SK-N-SH treated with all-trans-retinoic acid at 6 μM for 48 hours (cell line): Measurements from ENCODE around the gene SLC15A2.

Source experiments
- ATAC-seq: fragments of 200-7000 bp; cut with Tn5 transposase; 3 replicates; pipeline ENCODE4 v1.9.1; 2020; ENCODE audit warnings: mild to moderate bottlenecking, moderate library complexity
- ARNTL ChIP-seq: fragments of 450-650 bp; formaldehyde crosslinking; IDR thresholded peaks from 2 replicates; pipeline ENCODE4 v1.5.0; 2020; ENCODE audit warnings: low read depth, mild to moderate bottlenecking, moderate library complexity, borderline replicate concordance
- BACH2 ChIP-seq: fragments of 250-450 bp; sonication (Bioruptor Pico); IDR thresholded peaks from 2 replicates; pipeline ENCODE4 v1.9.0; 2021; ENCODE audit warnings: mild to moderate bottlenecking, borderline replicate concordance
- CSDC2 ChIP-seq: fragments of 250-450 bp; sonication (Bioruptor Pico); IDR thresholded peaks from 2 replicates; pipeline ENCODE4 v1.5.0; 2020; ENCODE audit warnings: mild to moderate bottlenecking, moderate library complexity
- ESRRG ChIP-seq: fragments of 250-450 bp; sonication (Bioruptor Pico); IDR thresholded peaks from 2 replicates; pipeline ENCODE4 v1.6.1; 2021; ENCODE audit warnings: mild to moderate bottlenecking
- GLIS3 ChIP-seq: fragments of 250-450 bp; sonication (Bioruptor Pico); IDR thresholded peaks from 2 replicates; pipeline ENCODE4 v1.5.0; 2020; ENCODE audit warnings: mild to moderate bottlenecking, moderate library complexity
- ISL1 ChIP-seq: fragments of 250-450 bp; sonication (Bioruptor Pico); IDR thresholded peaks from 2 replicates; pipeline ENCODE4 v2.1.2; 2022; ENCODE audit warnings: mild to moderate bottlenecking, moderate library complexity
- OSR1 ChIP-seq: fragments of 250-450 bp; sonication (Bioruptor Pico); IDR thresholded peaks from 2 replicates; pipeline ENCODE4 v1.8.0; 2022; ENCODE audit warnings: moderate library complexity, mild to moderate bottlenecking, inconsistent platforms
- PPARA ChIP-seq: fragments of 250-450 bp; sonication (Bioruptor Pico); IDR thresholded peaks from 2 replicates; pipeline ENCODE4 v1.5.0; 2020; ENCODE audit warnings: mild to moderate bottlenecking, borderline replicate concordance
- RARB ChIP-seq: fragments of 250-450 bp; sonication (Bioruptor Pico); IDR thresholded peaks from 2 replicates; pipeline ENCODE4 v1.8.0; 2021; ENCODE audit warnings: mild to moderate bottlenecking, moderate library complexity
- SNAI2 ChIP-seq: fragments of 250-450 bp; sonication (Bioruptor Pico); IDR thresholded peaks from 2 replicates; pipeline ENCODE4 v1.5.0; 2020; ENCODE audit warnings: mild to moderate bottlenecking, moderate library complexity
- TCF4 ChIP-seq: fragments of 250-450 bp; sonication (Bioruptor Pico); IDR thresholded peaks from 2 replicates; pipeline ENCODE4 v1.8.0; 2021; ENCODE audit warnings: mild to moderate bottlenecking, moderate library complexity, borderline replicate concordance
- TOX ChIP-seq: fragments of 250-450 bp; sonication (Bioruptor Pico); IDR thresholded peaks from 2 replicates; pipeline ENCODE4 v1.8.0; 2021; ENCODE audit warnings: mild to moderate bottlenecking, moderate library complexity, borderline replicate concordance
- ZC3H10 ChIP-seq: fragments of 250-450 bp; sonication (Bioruptor Pico); IDR thresholded peaks from 2 replicates; pipeline ENCODE4 v1.5.1; 2021; ENCODE audit warnings: mild to moderate bottlenecking, moderate library complexity
- ZFP3 ChIP-seq: fragments of 250-450 bp; sonication (Bioruptor Pico); IDR thresholded peaks from 2 replicates; pipeline ENCODE4 v1.5.0; 2020; ENCODE audit warnings: mild to moderate bottlenecking, moderate library complexity
- ZFP30 ChIP-seq: fragments of 450-650 bp; formaldehyde crosslinking; IDR thresholded peaks from 2 replicates; pipeline ENCODE4 v1.5.0; 2022; ENCODE audit warnings: mild to moderate bottlenecking, moderate library complexity
- ZNF70 ChIP-seq: fragments of 450-650 bp; formaldehyde crosslinking; IDR thresholded peaks from 2 replicates; pipeline ENCODE4 v1.5.0; 2020; ENCODE audit warnings: mild to moderate bottlenecking, moderate library complexity
- ZNF8 ChIP-seq: fragments of 450-650 bp; formaldehyde crosslinking; IDR thresholded peaks from 2 replicates; pipeline ENCODE4 v1.5.0; 2020; ENCODE audit warnings: mild to moderate bottlenecking, moderate library complexity
- TF ChIP-seq, protein P1 (sequence below): fragments of 250-450 bp; sonication (Bioruptor Pico); IDR thresholded peaks from 2 replicates; pipeline ENCODE4 v1.8.0; 2021; ENCODE audit warnings: low read depth, mild to moderate bottlenecking, moderate library complexity, borderline replicate concordance
- TF ChIP-seq, protein P2 (sequence below): fragments of 250-450 bp; sonication (Bioruptor Pico); IDR thresholded peaks from 2 replicates; pipeline ENCODE4 v1.5.1; 2021; ENCODE audit warnings: mild to moderate bottlenecking, moderate library complexity
- TF ChIP-seq, protein P3 (sequence below): fragments of 250-450 bp; sonication (Bioruptor Pico); IDR thresholded peaks from 2 replicates; pipeline ENCODE4 v1.5.1; 2020; ENCODE audit warnings: low read depth, mild to moderate bottlenecking, moderate library complexity
- TF ChIP-seq, protein P4 (sequence below): fragments of 250-450 bp; sonication (Bioruptor Pico); IDR thresholded peaks from 2 replicates; pipeline ENCODE4 v1.5.0; 2020; ENCODE audit warnings: mild to moderate bottlenecking, moderate library complexity

Gene SLC15A2

DNA sequence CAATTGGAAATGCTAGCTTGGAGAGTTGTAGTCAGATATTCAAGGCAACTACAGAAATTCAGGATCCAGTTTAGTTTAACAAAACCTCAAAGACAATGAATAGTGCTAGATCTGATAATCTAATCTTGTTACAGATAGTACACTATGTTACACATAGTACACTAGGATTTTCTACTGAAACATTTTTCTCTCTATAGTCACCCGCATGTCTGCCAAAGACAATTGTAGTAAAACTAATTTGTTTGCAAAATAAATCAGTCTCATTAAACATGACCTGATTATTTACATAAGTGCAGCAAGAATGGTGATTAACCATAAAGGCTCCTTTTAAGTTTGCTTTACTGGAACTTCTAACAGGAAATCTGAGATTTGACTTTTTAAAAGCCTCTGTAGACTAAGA lies 75.8 kb downstream of the SLC15A2 start:
- ATAC-seq = no peak
- TF ChIP-seq ISL1 = no peak
- no peak for TF ChIP-seq PPARA (CRISPR knock-in tag)
- TF ChIP-seq, protein P1, sequence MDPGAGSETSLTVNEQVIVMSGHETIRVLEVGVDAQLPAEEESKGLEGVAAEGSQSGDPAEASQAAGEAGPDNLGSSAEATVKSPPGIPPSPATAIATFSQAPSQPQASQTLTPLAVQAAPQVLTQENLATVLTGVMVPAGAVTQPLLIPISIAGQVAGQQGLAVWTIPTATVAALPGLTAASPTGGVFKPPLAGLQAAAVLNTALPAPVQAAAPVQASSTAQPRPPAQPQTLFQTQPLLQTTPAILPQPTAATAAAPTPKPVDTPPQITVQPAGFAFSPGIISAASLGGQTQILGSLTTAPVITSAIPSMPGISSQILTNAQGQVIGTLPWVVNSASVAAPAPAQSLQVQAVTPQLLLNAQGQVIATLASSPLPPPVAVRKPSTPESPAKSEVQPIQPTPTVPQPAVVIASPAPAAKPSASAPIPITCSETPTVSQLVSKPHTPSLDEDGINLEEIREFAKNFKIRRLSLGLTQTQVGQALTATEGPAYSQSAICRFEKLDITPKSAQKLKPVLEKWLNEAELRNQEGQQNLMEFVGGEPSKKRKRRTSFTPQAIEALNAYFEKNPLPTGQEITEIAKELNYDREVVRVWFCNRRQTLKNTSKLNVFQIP = no peak
- TF ChIP-seq SNAI2 (CRISPR knock-in tag) = no peak
- no peak for TF ChIP-seq ZNF70
- no peak for TF ChIP-seq ZNF8 (CRISPR knock-in tag)
- TF ChIP-seq ARNTL (CRISPR knock-in tag) = no peak
- TF ChIP-seq ESRRG = no peak
- TF ChIP-seq BACH2 = no peak
- TF ChIP-seq, protein P2, sequence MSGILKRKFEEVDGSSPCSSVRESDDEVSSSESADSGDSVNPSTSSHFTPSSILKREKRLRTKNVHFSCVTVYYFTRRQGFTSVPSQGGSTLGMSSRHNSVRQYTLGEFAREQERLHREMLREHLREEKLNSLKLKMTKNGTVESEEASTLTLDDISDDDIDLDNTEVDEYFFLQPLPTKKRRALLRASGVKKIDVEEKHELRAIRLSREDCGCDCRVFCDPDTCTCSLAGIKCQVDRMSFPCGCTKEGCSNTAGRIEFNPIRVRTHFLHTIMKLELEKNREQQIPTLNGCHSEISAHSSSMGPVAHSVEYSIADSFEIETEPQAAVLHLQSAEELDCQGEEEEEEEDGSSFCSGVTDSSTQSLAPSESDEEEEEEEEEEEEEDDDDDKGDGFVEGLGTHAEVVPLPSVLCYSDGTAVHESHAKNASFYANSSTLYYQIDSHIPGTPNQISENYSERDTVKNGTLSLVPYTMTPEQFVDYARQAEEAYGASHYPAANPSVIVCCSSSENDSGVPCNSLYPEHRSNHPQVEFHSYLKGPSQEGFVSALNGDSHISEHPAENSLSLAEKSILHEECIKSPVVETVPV (CRISPR knock-in tag) = no peak
- no peak for TF ChIP-seq ZC3H10
- TF ChIP-seq ZFP30 (CRISPR knock-in tag) = no peak
- TF ChIP-seq, protein P3, sequence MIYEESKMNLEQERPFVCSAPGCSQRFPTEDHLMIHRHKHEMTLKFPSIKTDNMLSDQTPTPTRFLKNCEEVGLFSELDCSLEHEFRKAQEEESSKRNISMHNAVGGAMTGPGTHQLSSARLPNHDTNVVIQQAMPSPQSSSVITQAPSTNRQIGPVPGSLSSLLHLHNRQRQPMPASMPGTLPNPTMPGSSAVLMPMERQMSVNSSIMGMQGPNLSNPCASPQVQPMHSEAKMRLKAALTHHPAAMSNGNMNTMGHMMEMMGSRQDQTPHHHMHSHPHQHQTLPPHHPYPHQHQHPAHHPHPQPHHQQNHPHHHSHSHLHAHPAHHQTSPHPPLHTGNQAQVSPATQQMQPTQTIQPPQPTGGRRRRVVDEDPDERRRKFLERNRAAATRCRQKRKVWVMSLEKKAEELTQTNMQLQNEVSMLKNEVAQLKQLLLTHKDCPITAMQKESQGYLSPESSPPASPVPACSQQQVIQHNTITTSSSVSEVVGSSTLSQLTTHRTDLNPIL (CRISPR knock-in tag) = no peak
- TF ChIP-seq TCF4 (CRISPR knock-in tag) = no peak
- no peak for TF ChIP-seq GLIS3 (CRISPR knock-in tag)
- no peak for TF ChIP-seq OSR1 (CRISPR knock-in tag)
- TF ChIP-seq CSDC2 (CRISPR knock-in tag) = no peak
- TF ChIP-seq ZFP3 (CRISPR knock-in tag) = no peak
- TF ChIP-seq, protein P4, sequence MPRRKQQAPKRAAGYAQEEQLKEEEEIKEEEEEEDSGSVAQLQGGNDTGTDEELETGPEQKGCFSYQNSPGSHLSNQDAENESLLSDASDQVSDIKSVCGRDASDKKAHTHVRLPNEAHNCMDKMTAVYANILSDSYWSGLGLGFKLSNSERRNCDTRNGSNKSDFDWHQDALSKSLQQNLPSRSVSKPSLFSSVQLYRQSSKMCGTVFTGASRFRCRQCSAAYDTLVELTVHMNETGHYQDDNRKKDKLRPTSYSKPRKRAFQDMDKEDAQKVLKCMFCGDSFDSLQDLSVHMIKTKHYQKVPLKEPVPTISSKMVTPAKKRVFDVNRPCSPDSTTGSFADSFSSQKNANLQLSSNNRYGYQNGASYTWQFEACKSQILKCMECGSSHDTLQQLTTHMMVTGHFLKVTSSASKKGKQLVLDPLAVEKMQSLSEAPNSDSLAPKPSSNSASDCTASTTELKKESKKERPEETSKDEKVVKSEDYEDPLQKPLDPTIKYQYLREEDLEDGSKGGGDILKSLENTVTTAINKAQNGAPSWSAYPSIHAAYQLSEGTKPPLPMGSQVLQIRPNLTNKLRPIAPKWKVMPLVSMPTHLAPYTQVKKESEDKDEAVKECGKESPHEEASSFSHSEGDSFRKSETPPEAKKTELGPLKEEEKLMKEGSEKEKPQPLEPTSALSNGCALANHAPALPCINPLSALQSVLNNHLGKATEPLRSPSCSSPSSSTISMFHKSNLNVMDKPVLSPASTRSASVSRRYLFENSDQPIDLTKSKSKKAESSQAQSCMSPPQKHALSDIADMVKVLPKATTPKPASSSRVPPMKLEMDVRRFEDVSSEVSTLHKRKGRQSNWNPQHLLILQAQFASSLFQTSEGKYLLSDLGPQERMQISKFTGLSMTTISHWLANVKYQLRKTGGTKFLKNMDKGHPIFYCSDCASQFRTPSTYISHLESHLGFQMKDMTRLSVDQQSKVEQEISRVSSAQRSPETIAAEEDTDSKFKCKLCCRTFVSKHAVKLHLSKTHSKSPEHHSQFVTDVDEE (CRISPR knock-in tag) = no peak
- TF ChIP-seq, all 23 proteins: peak for 0

DNA sequence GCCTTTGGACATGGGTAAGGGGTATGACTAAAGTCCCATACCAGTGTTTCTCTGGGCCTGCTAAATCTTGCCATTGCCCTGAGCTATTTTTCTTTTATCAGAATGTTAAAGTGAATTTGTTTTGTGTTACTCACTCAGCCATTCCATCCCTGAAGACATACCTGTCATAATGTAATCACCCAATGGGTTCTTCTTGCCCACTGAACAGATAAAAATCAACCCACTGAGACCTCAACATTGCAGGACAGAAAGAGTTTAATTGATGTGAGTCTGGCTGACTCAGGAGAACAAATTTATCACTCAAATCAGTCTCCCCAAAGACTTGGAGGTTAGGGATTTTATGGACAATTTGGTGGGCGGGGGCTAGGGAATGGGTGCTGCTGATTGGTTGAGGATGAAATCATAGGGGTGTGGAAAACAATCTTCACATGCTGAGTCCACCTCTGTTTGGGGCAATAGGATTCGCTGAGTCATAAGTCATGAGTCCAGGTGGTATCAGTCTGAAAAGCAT lies 80.5 kb downstream of the SLC15A2 start:
- TF ChIP-seq, protein P1 = no peak
- TF ChIP-seq ZNF70 (no peak), OSR1 (CRISPR knock-in tag) (no peak), TOX (CRISPR knock-in tag) (no peak), TCF4 (CRISPR knock-in tag) (no peak), ISL1 (no peak), BACH2 (no peak)
- no peak for ATAC-seq

DNA sequence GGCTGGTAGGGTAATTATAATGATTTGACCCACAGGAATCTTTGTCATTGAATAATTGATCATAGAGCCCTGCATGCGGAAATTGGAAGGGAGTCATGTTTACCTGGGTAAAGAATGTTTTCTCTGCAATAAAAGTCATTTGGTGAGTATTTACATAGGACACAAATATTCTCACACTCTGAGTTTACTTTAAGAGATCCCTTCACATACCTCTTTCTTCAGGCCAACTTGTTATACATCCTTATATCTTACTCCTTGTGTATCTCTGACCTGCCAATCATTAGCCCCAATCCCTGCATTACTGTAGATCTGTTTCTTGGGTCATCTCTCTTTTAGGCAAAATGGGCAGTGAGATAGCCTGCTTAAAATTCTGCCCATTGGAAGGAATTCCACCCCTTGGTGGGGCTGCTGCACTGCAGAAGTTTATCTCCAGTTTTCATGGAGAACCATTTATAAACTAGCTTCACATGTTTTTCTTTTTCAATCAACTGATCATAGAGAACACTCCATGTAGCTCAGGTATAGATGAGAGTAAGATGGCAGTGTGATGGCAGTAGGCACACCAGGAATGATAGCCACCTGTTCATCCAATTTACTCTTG lies 81.6 kb downstream of the SLC15A2 start:
- no peak for TF ChIP-seq ZFP30 (CRISPR knock-in tag)
- no peak for TF ChIP-seq CSDC2 (CRISPR knock-in tag)
- no peak for TF ChIP-seq BACH2
- no peak for TF ChIP-seq TOX (CRISPR knock-in tag)
- no peak for TF ChIP-seq SNAI2 (CRISPR knock-in tag)
- no peak for TF ChIP-seq RARB
- TF ChIP-seq, all 23 proteins: peak for 0

More for the DNA sequence above, 81.6 kb downstream of the SLC15A2 start:
- no peak for ATAC-seq
